Myocyte (in vitro differentiated cells): ENCODE data around the gene RCOR1. TPM values are rescaled to one million over a fixed set of nuclear protein-coding genes. Genes with fewer than 3 reads are reported as not detected.

Experiments
- DNase-seq: peaks from one replicate; pipeline ENCODE4 v3.0.0-alpha.2; 2012; ENCODE audit warnings: low read depth
- total RNA-seq: library from RNA; depleted of rRNA; stranded (reverse); fragments of >200 nt; gene quantifications from 2 replicates; pipeline ENCODE4 v1.2.3, GENCODE V29; 2014

The RCOR1 gene
- total RNA-seq, 1 donor from 2014 or later: 17.7 TPM

- no peak for DNase-seq
Observed at GRCh38 chr14:102771144-102771543, 178.7 kb downstream of the RCOR1 start.

DNA sequence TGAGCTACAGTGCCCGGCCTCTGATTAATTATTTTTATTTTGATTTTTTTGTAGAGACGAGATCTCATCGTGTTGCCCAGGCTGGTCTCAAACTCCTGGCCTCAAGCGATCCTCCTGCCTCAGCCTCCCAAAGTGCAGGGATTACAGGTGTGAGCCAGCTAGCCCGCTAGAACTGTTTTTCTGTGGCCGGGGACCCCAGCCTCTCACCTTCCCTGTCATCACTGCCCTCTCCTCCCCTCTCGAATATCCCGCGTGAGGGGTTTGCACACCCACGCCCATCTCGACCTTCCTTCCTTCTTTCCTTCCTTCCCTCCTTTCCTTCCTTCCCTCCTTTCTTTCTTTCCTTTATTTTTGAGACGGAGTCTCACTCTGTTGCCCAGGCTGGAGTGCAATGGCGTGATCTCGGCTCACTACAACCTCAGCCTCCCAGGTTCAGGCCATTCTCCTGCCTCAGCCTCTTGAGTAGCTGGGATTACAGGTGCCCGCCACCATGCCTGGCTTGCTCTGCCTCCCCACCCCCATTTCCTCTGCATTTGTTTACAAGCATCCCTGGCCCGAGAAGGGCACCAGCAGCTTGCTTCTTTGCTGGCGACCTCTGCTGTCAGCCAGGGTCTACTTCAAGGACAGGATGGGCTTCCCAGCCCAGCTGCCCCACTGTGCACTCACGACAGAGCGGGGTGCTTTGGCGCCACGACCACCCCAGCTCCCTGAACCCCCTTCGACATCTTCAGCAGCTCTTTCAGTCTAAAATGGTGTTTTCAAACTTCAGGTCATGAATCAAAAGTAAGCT, 180.5 kb downstream of the RCOR1 start:
- DNase-seq: peak; percentile 28

GRCh38 chr14:102774391-102775153, 182.1 kb downstream of the RCOR1 start:
- DNase-seq: peak; percentile 63

GRCh38 chr14:102775855-102776760, 183.7 kb downstream of the RCOR1 start:
- DNase-seq: peak; percentile 26

DNA sequence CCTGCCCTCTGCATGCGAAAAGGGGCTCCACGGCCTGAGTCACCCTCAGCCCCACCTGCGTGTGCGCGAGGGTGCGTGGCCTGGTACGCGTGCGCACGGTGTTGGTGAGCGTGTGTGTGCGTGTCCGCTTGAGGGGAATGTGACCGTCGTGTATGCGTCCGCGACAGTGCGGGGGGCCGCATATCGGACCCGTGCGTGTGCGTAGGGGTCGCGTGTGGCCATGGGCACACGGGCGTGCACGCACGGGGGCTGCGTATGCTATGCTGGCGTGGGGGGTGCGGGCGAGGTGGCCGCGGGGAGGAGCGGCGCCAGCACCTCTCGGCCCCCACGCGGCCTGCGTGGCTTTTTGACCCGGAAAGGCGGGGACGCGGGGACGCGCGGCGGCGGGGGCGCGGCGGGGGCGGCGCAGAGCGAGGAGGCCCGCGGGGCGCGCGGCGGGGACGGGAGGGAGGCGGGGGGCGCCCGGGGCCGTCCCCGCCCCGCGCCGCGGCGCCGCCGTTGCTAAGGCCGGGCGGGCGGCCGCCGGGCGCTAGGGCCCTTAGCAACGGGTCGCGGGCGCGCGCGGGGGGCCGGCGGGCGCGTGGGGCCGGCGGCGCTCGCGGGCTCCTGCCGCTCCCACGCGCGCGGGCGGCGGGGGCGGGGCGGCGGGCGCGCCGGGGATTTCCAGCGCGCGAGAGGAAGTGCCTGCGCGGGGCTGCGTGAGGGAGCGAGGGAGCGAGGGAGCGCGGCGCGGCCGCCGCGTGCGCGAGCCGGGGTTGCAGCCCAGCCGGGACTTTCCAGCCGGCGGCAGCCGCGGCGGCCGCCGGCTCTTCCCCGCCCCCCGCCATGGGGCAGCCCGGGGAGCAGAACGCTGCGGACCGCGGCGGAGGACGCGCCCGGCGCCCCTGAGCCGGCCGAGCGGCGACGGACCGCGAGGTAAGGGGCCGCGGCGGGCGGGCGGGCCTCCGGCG, 184.6 kb downstream of the RCOR1 start, which contains the start of gene TRAF3:
Gene TRAF3, plus strand, starts transcription at position 689 of the 950 bp plus-strand sequence. CDS start 92,753 bp downstream, outside the sequence.
- peak; percentile 70 for DNase-seq

DNA sequence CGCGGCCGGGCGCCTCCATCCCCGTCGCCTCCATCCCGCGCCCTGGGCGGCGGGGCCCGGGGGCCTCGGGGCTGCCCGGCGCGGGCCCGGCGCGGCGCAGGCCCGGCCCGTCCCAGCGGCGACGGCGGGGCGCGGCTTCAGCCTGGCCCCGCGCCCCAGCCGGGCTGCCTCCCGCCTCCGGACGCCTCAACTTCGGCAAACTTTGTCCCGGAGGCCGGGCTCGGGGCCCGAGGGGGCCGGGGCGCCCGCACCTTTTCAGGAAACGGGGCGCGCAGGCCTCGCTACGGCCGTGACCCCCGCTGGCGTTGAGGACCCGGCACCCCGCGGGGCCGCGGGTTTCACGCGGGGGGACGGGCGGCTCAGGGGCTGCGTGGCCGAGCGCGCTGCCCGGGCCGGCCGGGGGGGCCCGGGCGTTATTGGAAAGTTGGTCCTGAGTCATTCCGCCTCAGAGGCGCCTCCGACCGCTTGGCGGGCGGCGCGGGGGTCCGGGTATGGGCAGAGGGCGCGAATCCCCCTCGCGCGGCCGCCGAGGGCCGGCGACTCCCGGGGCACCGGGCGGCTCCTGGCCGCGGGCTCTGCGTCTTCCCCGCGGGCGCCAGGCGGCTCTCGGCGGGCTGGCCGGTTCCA, 185.4 kb downstream of the RCOR1 start:
- peak; percentile 22 for DNase-seq

DNA sequence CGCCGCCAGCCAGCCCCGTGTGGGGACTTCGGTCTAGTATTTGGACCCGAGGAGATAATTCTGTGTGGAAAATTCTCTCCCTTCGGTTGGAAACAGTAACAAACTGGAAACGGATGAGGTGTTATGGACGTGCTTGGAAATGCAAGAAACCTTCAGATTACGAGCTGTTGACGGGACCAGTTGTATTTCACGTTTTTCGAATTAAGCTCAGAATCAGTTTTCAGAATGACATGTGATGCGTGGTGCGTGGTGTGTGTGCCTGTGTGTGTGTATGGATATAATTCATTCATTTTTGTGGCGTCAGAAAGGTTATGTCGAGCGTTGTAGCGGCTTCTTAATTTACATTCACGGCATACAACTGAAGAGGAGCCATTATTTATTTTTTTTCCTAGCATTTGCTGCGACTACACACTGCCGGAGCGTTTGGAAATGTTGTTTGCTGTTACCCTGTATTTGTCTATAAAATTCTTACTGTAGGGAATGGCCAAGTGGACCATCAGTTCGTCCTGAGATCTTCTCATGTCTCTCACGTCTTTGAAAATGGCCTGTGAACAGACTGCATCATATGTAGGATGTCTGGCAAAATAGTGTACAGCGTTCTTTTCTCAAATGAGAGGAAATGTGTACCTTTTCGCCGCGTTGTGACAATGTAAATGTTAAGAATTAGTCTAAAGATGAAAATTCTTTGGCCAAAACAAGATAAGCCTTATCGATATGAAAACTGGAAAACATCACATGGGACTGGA, 186.1 kb downstream of the RCOR1 start:
- peak; percentile 22 for DNase-seq

DNA sequence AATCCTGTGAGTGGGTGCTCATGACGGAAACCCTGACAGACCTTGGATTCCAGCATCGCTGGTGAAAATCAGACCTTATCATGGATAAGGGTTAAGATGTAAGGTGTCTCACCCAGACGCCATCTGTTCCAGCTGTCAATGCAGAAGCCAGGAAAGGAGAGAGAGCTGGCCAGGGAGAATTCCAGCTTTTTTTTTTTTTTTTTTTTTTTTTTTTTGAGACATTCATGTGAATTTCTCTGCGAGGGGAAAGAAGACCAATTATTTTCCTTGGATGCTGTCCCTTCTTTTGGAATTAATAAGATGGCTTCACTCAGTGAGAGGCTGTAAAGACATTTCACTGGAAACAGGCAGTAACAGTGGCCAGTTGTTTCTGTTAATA, 186.6 kb downstream of the RCOR1 start:
- DNase-seq: no peak

GRCh38 chr14:102779574-102780315, 187.3 kb downstream of the RCOR1 start:
- DNase-seq: no peak

Other genes with a start within 250 kb of the RCOR1 start
- 50.2 and 55.5 TPM in 2 replicates for gene CINP, start 229.8 kb upstream of the RCOR1 start, total RNA-seq
- 11.7 and 15.8 TPM in 2 replicates for gene TECPR2, start 229.7 kb upstream of the RCOR1 start, total RNA-seq
- 101 and 113 TPM in 2 replicates for gene ANKRD9, start 82.9 kb upstream of the RCOR1 start, total RNA-seq
- 11.8 and 13.9 TPM in 2 replicates for gene TRAF3, start 184.8 kb downstream of the RCOR1 start, total RNA-seq